GM18868 (cell line): ENCODE measurements around the gene CACNA2D1.
"Not testable (repeated sequence)": the region's sequence is repeated elsewhere in the genome, so short reads cannot be mapped to it uniquely, and the experiment has no call there.

Experiments
- ATAC-seq: cut with Tn5 transposase; IDR thresholded peaks from one replicate; pipeline ENCODE4 v1.9.1; 2021; ENCODE audit warnings: mild to moderate bottlenecking, moderate library complexity; ENCODE audit not compliant: unreplicated experiment

The CACNA2D1 gene

DNA sequence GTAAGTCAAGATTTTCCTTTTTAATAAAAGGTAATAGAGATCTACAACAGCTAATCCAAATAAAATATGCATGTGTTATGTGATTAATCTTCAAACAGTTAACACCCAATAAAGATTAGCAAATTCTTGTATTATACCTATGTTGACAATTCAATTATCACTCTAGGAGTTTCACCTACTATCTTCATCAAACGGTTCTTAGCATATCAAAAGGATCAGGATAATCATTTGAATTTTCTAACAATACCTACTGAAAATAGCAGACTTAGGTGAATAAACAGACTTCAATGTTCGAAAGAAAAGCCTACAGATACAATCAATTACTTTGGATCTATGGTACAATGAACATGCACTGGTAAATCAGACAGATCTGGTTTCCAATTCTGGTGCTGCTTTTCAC is 268.3 kb downstream of the CACNA2D1 start:
- ATAC-seq = no peak

DNA sequence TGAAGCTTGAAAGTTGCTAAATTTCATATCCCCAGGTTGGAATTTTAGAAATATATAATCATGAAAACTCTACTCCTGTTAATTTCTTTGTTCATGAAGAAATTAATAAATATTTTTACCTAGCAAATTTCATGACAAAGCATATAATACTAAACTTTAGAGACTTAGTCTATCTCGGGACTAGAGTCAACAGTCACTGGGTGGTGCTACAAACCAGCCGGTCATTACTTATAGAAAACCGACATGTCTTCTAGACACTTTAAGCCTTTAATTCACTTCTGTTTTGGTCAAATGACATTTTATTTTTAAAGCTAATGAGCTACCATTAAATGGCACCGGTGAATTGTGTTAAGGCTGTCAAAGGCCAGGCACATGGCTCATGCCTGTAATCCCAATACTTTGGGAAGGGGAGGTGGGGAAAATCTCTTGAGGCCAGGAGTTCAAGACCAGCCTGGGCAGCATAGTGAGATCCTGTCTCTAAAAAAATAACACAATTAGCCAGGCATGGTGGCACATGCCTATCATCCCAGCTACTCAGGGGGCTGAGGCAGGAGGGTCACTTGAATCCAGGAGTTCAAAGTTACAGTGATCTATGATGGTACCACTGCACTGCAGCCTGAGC is 270.1 kb downstream of the CACNA2D1 start:
- ATAC-seq = no peak

DNA sequence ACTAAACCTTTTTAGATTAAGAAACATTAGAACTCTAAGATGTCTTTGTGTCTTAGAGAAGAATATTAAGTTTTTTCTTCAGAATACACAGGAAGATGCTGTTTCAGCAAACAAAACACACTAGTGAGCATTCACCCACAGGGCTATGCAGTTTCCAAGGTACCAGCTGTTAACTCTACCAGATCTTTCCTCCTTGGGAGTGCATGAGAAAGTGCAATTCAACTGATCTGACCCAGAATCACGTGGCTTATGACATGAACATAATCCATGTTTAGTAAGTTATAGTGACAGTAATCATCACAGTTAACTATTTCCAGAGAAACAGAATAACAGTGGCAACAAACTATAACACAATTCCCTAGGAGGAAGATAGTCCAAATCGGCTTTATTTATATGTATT is 270.7 kb downstream of the CACNA2D1 start:
- no peak for ATAC-seq

DNA sequence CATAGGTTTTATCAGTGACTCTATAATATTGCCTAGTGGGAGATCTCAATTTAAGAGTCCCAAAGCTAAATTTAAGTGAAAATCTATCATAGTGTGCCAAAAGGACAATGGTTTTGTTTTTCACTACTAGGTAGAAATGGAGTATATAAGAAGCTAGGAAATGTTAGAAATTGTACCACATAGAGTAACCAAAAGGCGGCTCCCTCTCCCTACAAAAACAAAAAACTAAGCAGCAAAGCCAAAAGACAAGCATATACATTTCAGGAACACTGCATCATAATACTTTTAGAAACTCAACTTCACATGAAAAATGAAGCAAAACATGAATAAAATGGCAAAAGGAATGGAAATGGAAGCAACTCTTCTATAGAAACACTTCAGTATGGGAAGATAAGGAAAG is 271.6 kb downstream of the CACNA2D1 start:
- no peak for ATAC-seq

DNA sequence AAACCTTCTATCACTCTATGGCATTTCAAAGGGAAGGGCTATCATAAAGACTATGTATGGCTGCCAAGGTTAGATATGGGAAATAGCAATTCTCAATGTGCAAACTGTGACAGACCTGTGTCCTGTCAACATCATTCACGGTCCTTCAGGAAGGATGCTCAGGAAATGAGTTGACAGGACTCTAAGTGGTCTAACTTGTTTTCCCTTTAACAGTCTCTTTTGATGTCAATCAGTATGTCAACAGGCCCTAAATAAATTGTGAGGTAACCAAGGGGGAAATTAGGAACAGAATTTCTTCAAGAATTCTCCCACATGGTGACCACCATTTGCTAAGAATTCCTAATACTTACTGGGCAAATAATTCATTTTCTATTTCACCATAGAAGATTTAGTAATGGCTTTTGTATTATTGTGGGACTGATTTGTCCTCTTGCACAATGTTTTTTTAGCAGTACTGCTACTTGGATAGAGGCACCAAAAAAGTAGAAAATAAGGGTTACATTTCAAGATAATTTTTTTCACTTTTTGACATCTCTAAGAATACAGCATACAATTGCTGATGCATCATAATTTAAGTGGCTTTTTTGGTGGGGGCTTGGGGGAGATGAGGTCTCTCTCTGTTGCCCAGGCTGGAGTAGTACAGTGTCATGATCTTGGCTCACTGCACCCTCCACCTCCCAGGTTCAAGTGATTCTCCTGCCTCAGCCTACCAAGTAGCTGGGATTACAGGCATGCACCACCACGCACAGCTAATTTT is 275.8 kb downstream of the CACNA2D1 start:
- ATAC-seq = no peak

DNA sequence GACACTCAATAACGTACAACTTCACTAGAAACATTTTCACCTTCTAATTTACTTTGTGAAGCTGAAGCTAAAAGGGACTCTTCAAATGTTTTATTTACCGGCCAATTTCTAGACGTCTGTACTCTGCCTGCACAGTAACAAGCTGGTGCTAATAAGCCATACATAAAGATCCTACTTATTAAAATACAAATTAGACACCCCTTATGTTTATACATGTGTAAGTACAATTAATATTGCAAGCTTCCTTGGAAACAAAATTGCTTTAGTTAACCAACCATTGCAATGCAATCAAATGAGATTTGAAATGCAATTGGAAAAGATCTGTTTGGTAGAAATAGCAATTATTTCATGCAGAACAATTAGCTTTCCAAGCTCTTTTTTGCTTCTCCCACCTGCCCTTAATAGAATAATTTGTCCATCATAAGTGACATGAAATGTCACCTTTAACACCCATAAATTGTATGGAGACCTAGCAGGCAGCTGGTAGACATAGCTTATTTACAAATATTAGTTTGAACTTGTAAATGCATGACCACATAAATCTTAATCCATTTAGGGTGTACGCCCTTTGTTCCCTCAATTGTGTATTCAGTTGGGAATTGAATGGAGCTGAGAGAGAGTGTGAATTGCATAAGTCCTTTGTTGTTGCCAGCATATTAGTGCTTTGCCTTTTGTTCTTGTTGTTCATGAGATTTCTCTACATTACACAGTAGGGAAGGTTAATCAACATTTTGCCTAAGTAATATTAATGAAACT is 277.1 kb downstream of the CACNA2D1 start:
- ATAC-seq = no peak

DNA sequence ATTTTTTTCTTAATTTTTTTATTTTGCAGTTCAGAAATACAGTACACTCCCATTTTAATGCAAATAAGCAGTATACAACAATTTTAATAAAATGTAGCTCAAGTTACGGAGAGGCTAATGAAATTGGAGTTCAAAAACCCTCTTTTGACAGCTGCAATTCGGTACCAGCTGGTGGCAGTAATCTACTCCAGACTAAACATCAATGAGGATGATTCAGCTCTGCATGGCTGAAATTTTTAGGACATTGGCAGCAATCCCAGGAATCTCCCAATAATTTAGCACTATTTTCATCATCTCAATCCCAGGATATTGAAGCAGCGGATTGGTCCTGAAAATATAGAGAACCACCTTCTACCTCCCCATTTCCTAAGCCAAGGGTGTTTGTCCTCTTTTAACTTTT is 278.8 kb downstream of the CACNA2D1 start:
- no peak for ATAC-seq

DNA sequence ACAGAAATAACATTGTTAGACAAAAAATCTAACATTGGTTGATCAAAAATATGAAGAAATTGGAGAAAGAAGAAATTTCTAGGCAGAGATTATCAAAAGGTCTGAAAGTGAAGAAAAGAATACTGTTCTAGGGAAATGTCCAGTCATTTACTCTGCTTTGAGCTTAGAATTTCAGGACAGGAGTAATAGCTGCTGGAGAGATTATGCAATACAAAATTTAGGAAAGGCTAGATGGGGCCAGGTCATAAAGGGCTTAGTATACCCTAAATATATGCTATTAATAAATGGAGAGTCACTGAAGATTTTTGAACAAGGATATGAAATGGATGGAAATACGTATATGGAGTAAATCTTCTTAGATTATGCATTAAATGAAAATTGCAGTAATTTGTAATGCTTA is 279.2 kb downstream of the CACNA2D1 start:
- no peak for ATAC-seq

DNA sequence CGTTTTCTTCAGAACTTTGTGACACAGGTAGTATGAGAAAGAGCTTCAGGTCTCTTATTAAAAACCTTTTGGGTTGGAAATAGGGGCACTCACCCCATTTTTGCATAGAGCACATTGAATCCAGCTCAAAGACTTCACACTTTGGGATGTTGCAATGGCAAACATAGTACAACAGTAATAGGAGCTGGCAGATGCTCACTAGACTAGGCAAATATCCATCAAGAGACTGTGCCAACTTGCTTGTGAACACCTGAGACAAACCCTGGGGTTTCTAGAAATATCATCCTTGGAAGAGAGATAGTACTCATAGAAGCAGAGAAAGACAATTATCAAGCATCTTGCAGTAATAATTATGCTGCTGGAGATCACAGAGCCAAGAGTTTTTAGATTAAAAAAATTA is 280.0 kb downstream of the CACNA2D1 start:
- no peak for ATAC-seq

DNA sequence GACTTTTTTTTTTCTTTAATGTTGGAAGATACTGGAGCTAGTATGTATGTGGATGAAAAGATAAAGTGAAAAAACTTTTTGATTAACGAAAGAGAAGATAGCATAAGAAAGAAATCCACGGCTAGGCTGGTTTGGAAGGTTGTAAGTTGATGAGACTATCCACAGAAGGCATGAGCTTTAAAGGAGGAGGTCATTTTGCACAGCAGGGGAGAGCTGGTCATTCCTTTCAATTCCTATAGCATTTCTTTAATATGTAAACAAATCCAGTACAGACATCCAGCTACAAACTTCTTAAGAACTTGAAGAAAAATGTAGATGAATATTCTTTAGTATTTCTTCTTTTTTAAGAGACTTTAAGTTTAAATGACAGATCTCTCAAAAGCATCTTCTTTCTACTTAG is 281.3 kb downstream of the CACNA2D1 start:
- no peak for ATAC-seq

DNA sequence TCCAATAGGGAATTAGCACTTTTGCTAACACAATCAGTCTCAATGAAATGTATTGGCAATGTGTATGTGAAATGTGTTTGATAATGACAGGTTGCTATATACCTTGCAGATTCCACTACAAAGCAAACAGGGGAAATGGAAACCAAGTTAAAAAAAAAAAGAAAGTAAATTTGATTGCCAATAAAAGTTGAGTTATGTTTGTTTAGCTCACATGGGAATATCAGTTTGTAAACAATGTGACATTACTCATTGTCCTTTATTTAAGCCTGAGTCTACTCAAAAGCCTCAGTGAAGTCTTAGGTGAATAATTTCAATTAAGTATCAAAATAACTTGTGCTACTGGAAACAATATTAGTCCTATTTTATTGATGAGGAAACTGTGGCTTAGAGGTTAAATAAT is 285.2 kb downstream of the CACNA2D1 start:
- no peak for ATAC-seq

DNA sequence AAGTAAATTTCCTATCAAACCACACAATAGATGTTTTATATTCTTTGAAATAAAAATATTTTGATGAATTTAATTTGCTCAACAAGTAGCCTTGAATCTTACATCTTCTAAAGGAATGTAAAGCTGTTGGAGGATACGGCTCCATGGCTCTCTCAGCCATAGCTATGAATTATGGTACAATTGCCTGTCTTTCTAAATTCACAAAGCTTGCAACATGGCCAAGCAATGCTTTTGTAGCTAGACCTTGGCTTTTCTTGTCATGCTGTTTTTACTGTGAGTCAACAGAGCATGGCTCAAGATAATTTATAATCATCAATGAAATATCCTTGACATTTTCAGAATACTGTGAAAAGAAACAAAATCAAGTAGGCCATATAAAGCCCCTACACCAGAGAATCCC is 286.7 kb downstream of the CACNA2D1 start:
- no peak for ATAC-seq

DNA sequence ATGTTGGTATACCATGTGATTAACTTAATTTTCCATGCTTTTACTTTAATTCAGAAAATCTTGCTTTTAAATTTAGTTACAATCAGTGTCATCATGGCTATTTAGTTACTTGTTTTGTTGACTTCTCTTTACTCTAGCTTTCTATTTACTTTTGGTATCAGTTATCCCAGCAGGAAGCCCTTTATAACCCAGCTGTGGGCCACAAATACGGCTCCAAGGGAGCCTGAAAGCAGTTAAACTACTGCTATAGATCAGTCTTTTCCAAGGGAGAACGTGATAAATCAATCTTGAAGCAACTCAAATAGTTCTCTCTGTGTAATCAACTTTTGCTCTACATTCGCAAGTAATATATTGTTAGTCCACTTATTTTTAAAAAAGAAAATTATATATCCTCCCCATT is 287.4 kb downstream of the CACNA2D1 start:
- ATAC-seq = no peak

DNA sequence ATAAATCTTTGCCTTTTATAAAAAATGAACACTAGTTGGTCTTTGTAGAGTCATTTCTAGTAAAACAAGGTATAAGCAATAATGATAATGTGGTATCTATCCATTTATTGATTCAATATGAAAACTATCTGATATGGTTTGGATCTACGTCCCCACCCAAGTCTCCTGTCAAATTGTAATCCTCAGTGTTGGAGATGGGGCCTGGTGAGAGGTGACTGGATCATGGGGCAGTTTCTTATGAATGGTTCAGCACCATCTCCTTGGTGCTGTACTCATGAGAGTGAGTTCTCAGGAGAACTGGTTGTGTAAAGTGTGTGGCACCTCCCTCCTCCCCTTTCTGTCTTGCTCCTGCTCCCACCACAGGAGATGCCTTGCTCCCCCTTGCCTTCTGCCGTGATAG is 288.8 kb downstream of the CACNA2D1 start:
- ATAC-seq = no peak

DNA sequence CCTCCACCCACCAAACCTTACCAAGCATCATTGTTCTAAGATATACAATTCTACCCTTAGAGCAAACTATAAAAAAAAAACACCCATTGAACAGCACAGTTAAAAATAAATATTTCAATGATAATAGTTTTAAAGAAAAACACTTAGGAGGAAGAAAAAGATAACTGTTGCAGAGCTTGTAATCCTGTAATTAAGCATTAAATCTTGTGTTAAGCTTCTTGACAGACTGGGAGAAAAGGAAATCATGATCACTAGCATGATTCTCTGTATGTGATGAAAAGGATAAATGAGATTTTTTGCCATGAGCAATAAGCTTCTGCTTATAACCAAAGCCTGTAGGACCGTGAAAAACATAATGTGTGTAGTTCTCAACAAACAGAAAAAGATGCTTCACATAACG is 289.8 kb downstream of the CACNA2D1 start:
- no peak for ATAC-seq

DNA sequence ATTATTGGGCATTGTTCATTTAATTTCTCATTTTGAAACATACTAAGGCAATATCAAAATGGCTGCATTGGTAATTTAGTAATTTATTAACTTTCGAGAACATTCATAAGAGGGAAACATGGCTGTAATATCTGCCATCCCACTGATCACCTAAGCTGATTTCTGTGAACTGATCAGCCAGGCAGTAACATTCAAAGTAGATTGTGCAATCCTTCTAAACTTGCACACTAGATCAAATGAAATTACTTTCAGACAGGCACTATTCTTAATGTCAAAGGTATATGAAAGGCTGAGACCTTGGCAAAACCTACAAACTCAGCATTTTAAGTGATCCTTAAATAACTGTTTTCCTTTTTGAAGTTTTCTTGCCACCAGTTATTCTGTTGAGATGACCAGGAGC is 290.7 kb downstream of the CACNA2D1 start:
- ATAC-seq = no peak

DNA sequence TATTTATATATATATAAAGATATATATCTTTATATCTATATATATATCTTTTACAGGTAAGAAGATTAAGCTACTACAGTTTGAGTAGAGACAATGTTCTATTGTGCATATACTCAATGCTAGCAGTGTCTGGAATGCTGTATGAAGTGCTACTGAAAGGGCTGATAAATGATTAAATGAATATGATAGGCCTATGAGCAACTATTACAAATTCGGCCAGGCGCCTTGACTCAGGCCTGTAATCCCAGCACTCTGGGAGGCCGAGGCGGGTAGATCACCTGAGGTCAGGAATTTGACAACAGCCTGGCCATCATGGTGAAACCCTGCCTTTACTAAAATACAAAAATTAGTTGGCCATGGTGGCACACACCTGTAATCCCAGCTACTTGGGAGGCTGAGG is 297.1 kb downstream of the CACNA2D1 start:
- no peak for ATAC-seq

DNA sequence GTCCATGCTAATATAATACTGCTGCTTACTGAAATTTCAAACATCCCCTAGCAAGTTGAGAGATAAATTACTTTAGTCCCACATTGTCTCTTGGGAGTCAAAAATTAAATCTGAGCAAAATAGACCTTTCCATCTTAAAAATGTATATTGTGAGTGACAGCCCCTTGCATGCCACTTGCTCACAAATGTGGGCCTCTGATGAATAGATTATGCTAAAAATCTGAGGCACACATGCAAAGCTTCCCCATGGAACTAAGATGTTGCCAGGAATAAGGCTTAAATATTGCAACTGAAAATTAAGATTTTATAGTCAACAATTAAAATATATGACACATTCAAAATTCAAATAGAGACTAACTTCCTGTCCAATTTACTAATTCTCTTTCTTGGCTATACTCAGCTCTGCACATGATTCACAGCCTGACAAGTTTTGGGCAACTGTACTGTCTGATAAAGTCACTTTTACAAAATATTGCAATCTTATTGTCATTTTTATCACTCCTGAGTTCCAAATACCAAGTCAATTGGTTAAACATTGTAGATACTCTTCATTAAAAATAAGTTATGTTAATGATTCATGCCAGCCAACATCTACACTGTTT is 301.2 kb downstream of the CACNA2D1 start:
- ATAC-seq = no peak

DNA sequence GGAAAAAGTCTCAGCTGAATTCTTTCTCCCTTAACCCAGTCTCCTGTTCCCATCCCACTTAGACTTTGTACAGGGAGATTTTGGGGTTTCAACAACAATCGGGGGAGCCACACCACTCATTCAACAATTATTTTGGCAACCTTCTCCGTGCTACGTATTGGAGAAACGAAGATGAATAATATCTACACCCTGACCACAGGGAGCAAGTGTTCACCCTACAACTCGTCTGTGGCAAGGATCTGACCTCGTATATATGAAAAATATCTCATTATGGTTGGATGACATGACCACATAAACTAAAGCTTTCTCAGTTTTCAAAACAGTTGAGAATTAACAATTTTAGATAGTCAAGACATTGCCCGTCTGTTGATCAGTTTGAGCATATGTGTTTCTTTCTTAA is 302.1 kb downstream of the CACNA2D1 start:
- ATAC-seq = no peak

DNA sequence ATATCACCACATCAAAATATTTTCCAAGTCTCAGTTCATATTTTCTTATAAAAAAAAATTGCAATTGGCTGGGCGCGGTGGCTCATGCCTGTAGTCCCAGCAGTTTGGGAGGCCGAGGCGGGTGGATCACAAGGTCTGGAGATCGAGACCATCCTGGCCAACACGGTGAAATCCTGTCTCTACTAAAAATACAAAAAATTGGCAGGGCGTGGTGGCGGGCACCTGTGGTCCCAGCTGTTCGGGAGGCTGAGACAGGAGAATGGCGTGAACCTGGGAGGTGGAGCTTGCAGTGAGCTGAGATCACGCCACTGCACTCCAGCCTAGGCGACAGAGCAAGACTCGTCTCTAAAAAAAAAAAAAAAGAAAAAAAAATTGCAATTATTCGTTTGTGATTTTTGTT is 303.0 kb downstream of the CACNA2D1 start:
- not testable (repeated sequence) for ATAC-seq

DNA sequence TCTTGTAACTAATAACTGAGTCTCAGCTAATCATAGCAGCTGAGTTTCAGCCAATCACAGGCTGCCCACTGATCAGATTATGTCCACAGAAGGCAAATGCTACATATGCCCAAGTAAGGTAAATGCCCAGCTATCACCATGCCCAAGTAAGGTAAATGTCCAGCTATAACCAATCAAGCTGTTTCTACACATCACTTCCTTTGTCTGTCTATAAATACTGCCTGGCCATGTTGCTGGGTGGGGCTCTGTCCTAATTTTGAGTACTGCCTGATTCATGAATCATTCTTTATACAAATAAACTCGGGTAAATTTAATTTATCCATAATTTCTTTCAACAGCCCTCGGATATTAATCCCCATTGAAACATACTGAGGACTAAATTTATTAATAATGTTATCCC is 312.4 kb downstream of the CACNA2D1 start:
- ATAC-seq = no peak

DNA sequence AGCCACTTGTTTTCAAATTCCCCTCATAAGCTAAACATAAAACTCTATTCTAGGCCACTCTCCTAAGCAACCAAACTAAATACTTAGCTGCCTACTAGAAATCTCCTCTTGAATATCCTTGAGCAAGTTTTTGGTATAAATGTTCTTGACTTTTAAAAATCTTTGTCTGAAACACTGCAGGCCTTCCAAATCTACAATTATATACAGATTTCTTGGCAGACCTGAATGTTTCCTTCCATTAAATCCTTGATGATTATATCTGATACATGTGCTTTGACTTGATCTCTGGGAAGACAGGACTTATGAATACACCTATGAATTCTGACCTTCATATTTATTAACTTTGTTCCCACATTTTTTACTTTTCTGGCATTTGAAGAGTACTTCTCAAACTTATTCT is 314.5 kb downstream of the CACNA2D1 start:
- ATAC-seq = no peak
